ENCODE data around the gene POLR1G. TPM values are rescaled to one million over a fixed set of nuclear protein-coding genes. Genes with fewer than 3 reads are reported as not detected.
A peak's percentile ranks its signal among the peaks of the same experiment; 100 is the strongest.

Gene POLR1G
- total RNA-seq, 2 donors from 2014 or later, result 2.2 to 9.9 TPM

- no peak for DNase-seq (ENCODE audit: low spot score)
- Histone ChIP-seq H3K36me3 (no peaks in the 10 kb centered on the region), H3K4me1 (ENCODE audit: control insufficient read depth in 1 of 2, low read depth in 2 of 2) (peaks cover 8 to 11% of the 10 kb centered on the region in 2 donors), H3K27ac (no peak overlapping the region), H3K9me3 (no peaks in the 10 kb centered on the region), H3K4me3 (no peak overlapping the region), H3K27me3 (replicated peaks; ENCODE audit: insufficient read depth) (no peaks in the 10 kb centered on the region)
- no peak for TF ChIP-seq CTCF (IDR thresholded peaks at IDR 0.05)
- no peak for ATAC-seq (ENCODE audit: insufficient number of reproducible peaks, low FRiP score, low read depth)
These were observed 37.6 kb upstream of the POLR1G start for GRCh38 chr19:45368737-45369340.

GRCh38 chr19:45370410-45371204, 35.8 kb upstream of the POLR1G start, which contains the start of gene ERCC2:
Gene ERCC2 (minus strand): TSS chr19:45370573. CDS start chr19:45370540, 33 bp downstream.
- Histone ChIP-seq H3K9me3 (no peaks in the 10 kb centered on the region), H3K4me3 (peak within 1 kb of the TSS; percentile 97), H3K4me1 (ENCODE audit: control insufficient read depth in 1 of 2, low read depth in 2 of 2) (peaks cover 8 to 11% of the 10 kb centered on the region in 2 donors), H3K36me3 (no peaks in the 10 kb centered on the region), H3K27me3 (replicated peaks; ENCODE audit: insufficient read depth) (no peaks in the 10 kb centered on the region), H3K27ac (peak within 1 kb of the TSS; percentile 80 to 83)
- peak; percentile 98 for DNase-seq (ENCODE audit: low spot score)
- peak; percentile 97 for ATAC-seq (ENCODE audit: insufficient number of reproducible peaks, low FRiP score, low read depth)
- TF ChIP-seq CTCF (IDR thresholded peaks at IDR 0.05), result no peak

GRCh38 chr19:45376045-45376724, 30.3 kb upstream of the POLR1G start:
- Histone ChIP-seq H3K4me3 (no peak overlapping the region), H3K27me3 (replicated peaks; ENCODE audit: insufficient read depth) (no peaks in the 10 kb centered on the region), H3K9me3 (no peaks in the 10 kb centered on the region), H3K4me1 (ENCODE audit: control insufficient read depth in 1 of 2, low read depth in 2 of 2) (peaks cover 0 to 6% of the 10 kb centered on the region in 2 donors), H3K27ac (no peak overlapping the region), H3K36me3 (no peaks in the 10 kb centered on the region)
- no peak for ATAC-seq (ENCODE audit: insufficient number of reproducible peaks, low FRiP score, low read depth)
- no peak for TF ChIP-seq CTCF (IDR thresholded peaks at IDR 0.05)
- DNase-seq (ENCODE audit: low spot score), result no peak

- ATAC-seq (ENCODE audit: insufficient number of reproducible peaks, low FRiP score, low read depth), result no peak
These were observed 26.3 kb upstream of the POLR1G start for GRCh38 chr19:45380107-45380506.

More at GRCh38 chr19:45380107-45380506, 26.3 kb upstream of the POLR1G start:
- no peaks in the 10 kb centered on the region for H3K27me3 ChIP-seq (replicated peaks; ENCODE audit: insufficient read depth)
- peaks cover 3% of the 10 kb centered on the region for H3K36me3 ChIP-seq
- H3K27ac ChIP-seq, result no peak overlapping the region
- no peak for DNase-seq (ENCODE audit: low spot score)
- H3K4me1 ChIP-seq (ENCODE audit: control insufficient read depth in 1 of 2, low read depth in 2 of 2), result peaks cover 0 to 6% of the 10 kb centered on the region in 2 donors
- no peak overlapping the region for H3K4me3 ChIP-seq
- no peaks in the 10 kb centered on the region for H3K9me3 ChIP-seq
- no peak for TF ChIP-seq CTCF (IDR thresholded peaks at IDR 0.05)

All from thoracic aorta (tissue), 2 donors.